22Rv1 (cell line): ENCODE data around the gene GPD1.

ENCODE experiments used
- ZFX ChIP-seq: fragments of 450-650 bp; IDR thresholded peaks from 2 replicates; pipeline ENCODE4 v1.6.1; 2017; ENCODE audit warnings: antibody characterized with exemption, borderline replicate concordance
- TF ChIP-seq, protein P1 (sequence below): fragments of 450-650 bp; IDR thresholded peaks from 2 replicates; pipeline ENCODE4 v1.5.1; 2017; ENCODE audit warnings: mild to moderate bottlenecking

DNA sequence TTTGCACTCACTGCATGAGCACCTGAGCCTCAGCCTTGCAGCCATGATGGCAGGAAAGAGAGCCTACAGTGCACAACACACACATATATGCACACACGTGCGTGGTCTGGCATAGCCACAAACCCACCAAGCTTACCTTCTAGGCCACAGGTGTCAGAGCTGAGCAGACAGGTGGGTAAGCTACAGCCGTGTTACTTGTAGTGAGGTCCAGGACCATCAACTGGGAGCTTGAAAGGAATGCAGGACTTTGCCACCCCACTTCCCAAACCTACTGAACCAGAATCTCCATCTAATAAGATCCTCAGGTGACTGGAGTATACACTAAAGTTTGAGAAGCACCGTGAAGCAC lies 43.7 kb upstream of the GPD1 start:
- TF ChIP-seq, protein P1, sequence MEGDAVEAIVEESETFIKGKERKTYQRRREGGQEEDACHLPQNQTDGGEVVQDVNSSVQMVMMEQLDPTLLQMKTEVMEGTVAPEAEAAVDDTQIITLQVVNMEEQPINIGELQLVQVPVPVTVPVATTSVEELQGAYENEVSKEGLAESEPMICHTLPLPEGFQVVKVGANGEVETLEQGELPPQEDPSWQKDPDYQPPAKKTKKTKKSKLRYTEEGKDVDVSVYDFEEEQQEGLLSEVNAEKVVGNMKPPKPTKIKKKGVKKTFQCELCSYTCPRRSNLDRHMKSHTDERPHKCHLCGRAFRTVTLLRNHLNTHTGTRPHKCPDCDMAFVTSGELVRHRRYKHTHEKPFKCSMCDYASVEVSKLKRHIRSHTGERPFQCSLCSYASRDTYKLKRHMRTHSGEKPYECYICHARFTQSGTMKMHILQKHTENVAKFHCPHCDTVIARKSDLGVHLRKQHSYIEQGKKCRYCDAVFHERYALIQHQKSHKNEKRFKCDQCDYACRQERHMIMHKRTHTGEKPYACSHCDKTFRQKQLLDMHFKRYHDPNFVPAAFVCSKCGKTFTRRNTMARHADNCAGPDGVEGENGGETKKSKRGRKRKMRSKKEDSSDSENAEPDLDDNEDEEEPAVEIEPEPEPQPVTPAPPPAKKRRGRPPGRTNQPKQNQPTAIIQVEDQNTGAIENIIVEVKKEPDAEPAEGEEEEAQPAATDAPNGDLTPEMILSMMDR = no peak
- no peak for TF ChIP-seq ZFX
